Measurements from ENCODE around the gene ATP5F1C. TPM values are rescaled to one million over a fixed set of nuclear protein-coding genes. Genes with fewer than 3 reads are reported as not detected.
"Not testable (repeated sequence)": the region's sequence is repeated elsewhere in the genome, so short reads cannot be mapped to it uniquely, and the experiment has no call there.

Gene ATP5F1C
- total RNA-seq (2014; rRNA removed; shearing (Covaris generic)): 414 and 483 TPM in 2 replicates

GRCh38 chr10:7787857-7788638 is at the start of gene ATP5F1C, which contains the start of gene KIN:
ATP5F1C (plus strand) TSS chr10:7788177; CDS start chr10:7788208, 31 bp downstream.
KIN (minus strand) TSS chr10:7787993; CDS start chr10:7787933, 60 bp downstream.
- Histone ChIP-seq H3K4me3 (ENCODE audit: insufficient read depth, low read depth, low read length) (peak within 1 kb of the TSS; percentile 97), H3K36me3 (replicated peaks; ENCODE audit: control insufficient read depth, insufficient read depth, low read length) (0 out of 2 replicates have a peak, but pooled peaks cover 1% of the 10 kb centered on the region), H3K27me3 (ENCODE audit: control insufficient read depth, insufficient read depth, low read length) (no peaks in the 10 kb centered on the region)
- DNase-seq: peak; percentile 97

- H3K4me3 ChIP-seq (ENCODE audit: insufficient read depth, low read depth, low read length): no peak overlapping the region
- no peak for DNase-seq
- H3K27me3 ChIP-seq (ENCODE audit: control insufficient read depth, insufficient read depth, low read length): no peaks in the 10 kb centered on the region
- H3K36me3 ChIP-seq (replicated peaks; ENCODE audit: control insufficient read depth, insufficient read depth, low read length): no peaks in the 10 kb centered on the region
Observed at GRCh38 chr10:7738536-7739407, 49.2 kb upstream of the ATP5F1C start.

GRCh38 chr10:7744307-7744706 is 43.7 kb upstream of the ATP5F1C start:
- no peak for DNase-seq
- Histone ChIP-seq H3K27me3 (ENCODE audit: control insufficient read depth, insufficient read depth, low read length) (no peaks in the 10 kb centered on the region), H3K36me3 (replicated peaks; ENCODE audit: control insufficient read depth, insufficient read depth, low read length) (no peaks in the 10 kb centered on the region), H3K4me3 (ENCODE audit: insufficient read depth, low read depth, low read length) (no peak overlapping the region)

- not testable (repeated sequence) for DNase-seq; H3K27me3 ChIP-seq (ENCODE audit: control insufficient read depth, insufficient read depth, low read length); H3K36me3 ChIP-seq (replicated peaks; ENCODE audit: control insufficient read depth, insufficient read depth, low read length); H3K4me3 ChIP-seq (ENCODE audit: insufficient read depth, low read depth, low read length)
Observed at GRCh38 chr10:7748637-7749036, 39.3 kb upstream of the ATP5F1C start.

GRCh38 chr10:7750222-7750621 is 37.8 kb upstream of the ATP5F1C start:
- Histone ChIP-seq H3K36me3 (replicated peaks; ENCODE audit: control insufficient read depth, insufficient read depth, low read length) (peaks cover 9% of the 10 kb centered on the region), H3K27me3 (ENCODE audit: control insufficient read depth, insufficient read depth, low read length) (no peaks in the 10 kb centered on the region), H3K4me3 (ENCODE audit: insufficient read depth, low read depth, low read length) (no peak overlapping the region)
- DNase-seq: no peak

- Histone ChIP-seq H3K36me3 (replicated peaks; ENCODE audit: control insufficient read depth, insufficient read depth, low read length) (peaks cover 9% of the 10 kb centered on the region), H3K27me3 (ENCODE audit: control insufficient read depth, insufficient read depth, low read length) (no peaks in the 10 kb centered on the region), H3K4me3 (ENCODE audit: insufficient read depth, low read depth, low read length) (no peak overlapping the region)
- no peak for DNase-seq
Observed at GRCh38 chr10:7752251-7752650, 35.7 kb upstream of the ATP5F1C start.

- no peak for DNase-seq
- Histone ChIP-seq H3K4me3 (ENCODE audit: insufficient read depth, low read depth, low read length) (no peak overlapping the region), H3K27me3 (ENCODE audit: control insufficient read depth, insufficient read depth, low read length) (no peaks in the 10 kb centered on the region), H3K36me3 (replicated peaks; ENCODE audit: control insufficient read depth, insufficient read depth, low read length) (peaks cover 13% of the 10 kb centered on the region)
Observed at GRCh38 chr10:7755103-7755502, 32.9 kb upstream of the ATP5F1C start.

GRCh38 chr10:7756360-7756992 is 31.5 kb upstream of the ATP5F1C start:
- peak; percentile 16 for DNase-seq
- no peak overlapping the region for H3K4me3 ChIP-seq (ENCODE audit: insufficient read depth, low read depth, low read length)
- H3K27me3 ChIP-seq (ENCODE audit: control insufficient read depth, insufficient read depth, low read length): no peaks in the 10 kb centered on the region
- H3K36me3 ChIP-seq (replicated peaks; ENCODE audit: control insufficient read depth, insufficient read depth, low read length): peaks cover 14% of the 10 kb centered on the region

GRCh38 chr10:7763929-7764328 is 24.0 kb upstream of the ATP5F1C start:
- Histone ChIP-seq H3K4me3 (ENCODE audit: insufficient read depth, low read depth, low read length) (no peak overlapping the region), H3K27me3 (ENCODE audit: control insufficient read depth, insufficient read depth, low read length) (no peaks in the 10 kb centered on the region), H3K36me3 (replicated peaks; ENCODE audit: control insufficient read depth, insufficient read depth, low read length) (peaks cover 5% of the 10 kb centered on the region)
- no peak for DNase-seq

GRCh38 chr10:7766241-7766640 is 21.7 kb upstream of the ATP5F1C start:
- H3K4me3 ChIP-seq (ENCODE audit: insufficient read depth, low read depth, low read length): no peak overlapping the region
- DNase-seq: no peak
- H3K27me3 ChIP-seq (ENCODE audit: control insufficient read depth, insufficient read depth, low read length): no peaks in the 10 kb centered on the region
- H3K36me3 ChIP-seq (replicated peaks; ENCODE audit: control insufficient read depth, insufficient read depth, low read length): peaks cover 8% of the 10 kb centered on the region

- DNase-seq: no peak
- Histone ChIP-seq H3K36me3 (replicated peaks; ENCODE audit: control insufficient read depth, insufficient read depth, low read length) (peaks cover 7% of the 10 kb centered on the region), H3K27me3 (ENCODE audit: control insufficient read depth, insufficient read depth, low read length) (no peaks in the 10 kb centered on the region), H3K4me3 (ENCODE audit: insufficient read depth, low read depth, low read length) (no peak overlapping the region)
Observed at GRCh38 chr10:7767209-7767608, 20.8 kb upstream of the ATP5F1C start.

- no peaks in the 10 kb centered on the region for H3K27me3 ChIP-seq (ENCODE audit: control insufficient read depth, insufficient read depth, low read length)
- DNase-seq: no peak
- H3K36me3 ChIP-seq (replicated peaks; ENCODE audit: control insufficient read depth, insufficient read depth, low read length): peaks cover 7% of the 10 kb centered on the region
- no peak overlapping the region for H3K4me3 ChIP-seq (ENCODE audit: insufficient read depth, low read depth, low read length)
Observed at GRCh38 chr10:7768417-7768816, 19.6 kb upstream of the ATP5F1C start.

- H3K36me3 ChIP-seq (replicated peaks; ENCODE audit: control insufficient read depth, insufficient read depth, low read length): peaks cover 14% of the 10 kb centered on the region
- no peaks in the 10 kb centered on the region for H3K27me3 ChIP-seq (ENCODE audit: control insufficient read depth, insufficient read depth, low read length)
- no peak overlapping the region for H3K4me3 ChIP-seq (ENCODE audit: insufficient read depth, low read depth, low read length)
- DNase-seq: no peak
Observed at GRCh38 chr10:7773845-7774801, 13.9 kb upstream of the ATP5F1C start.
